ENCODE results near the gene MZB1. TPM values are rescaled to one million over a fixed set of nuclear protein-coding genes. Genes with fewer than 3 reads are reported as not detected.
"Not testable (repeated sequence)": the region's sequence is repeated elsewhere in the genome, so short reads cannot be mapped to it uniquely, and the experiment has no call there.

Gene MZB1
- total RNA-seq, 1 donor from 2014 or later = 0.29 TPM

GRCh38 chr5:139392678-139393496 lies 3.2 kb upstream of the MZB1 start:
- no peak for DNase-seq (ENCODE audit: extremely low read depth, low read depth, low spot score)

GRCh38 chr5:139392324-139392677 lies 2.6 kb upstream of the MZB1 start:
- no peak for DNase-seq (ENCODE audit: extremely low read depth, low read depth, low spot score)

GRCh38 chr5:139391570-139392323 lies 2.0 kb upstream of the MZB1 start:
- no peak for DNase-seq (ENCODE audit: extremely low read depth, low read depth, low spot score)

- no peak for DNase-seq (ENCODE audit: extremely low read depth, low read depth, low spot score)
These were observed 1.2 kb upstream of the MZB1 start for GRCh38 chr5:139390639-139391569.

- no peak for DNase-seq (ENCODE audit: extremely low read depth, low read depth, low spot score)
These were observed 1.4 kb downstream of the MZB1 start for GRCh38 chr5:139388198-139388821.

GRCh38 chr5:139387611-139388197 lies 2.0 kb downstream of the MZB1 start:
- no peak for DNase-seq (ENCODE audit: extremely low read depth, low read depth, low spot score)

- DNase-seq (ENCODE audit: extremely low read depth, low read depth, low spot score) = not testable (repeated sequence)
These were observed 2.8 kb downstream of the MZB1 start for GRCh38 chr5:139386956-139387355.

GRCh38 chr5:139386050-139386438 lies 3.7 kb downstream of the MZB1 start:
- DNase-seq (ENCODE audit: extremely low read depth, low read depth, low spot score) = no peak

- DNase-seq (ENCODE audit: extremely low read depth, low read depth, low spot score) = no peak
These were observed 4.4 kb downstream of the MZB1 start for GRCh38 chr5:139385061-139386049.

GRCh38 chr5:139384591-139385051 lies 5.1 kb downstream of the MZB1 start:
- no peak for DNase-seq (ENCODE audit: extremely low read depth, low read depth, low spot score)

- DNase-seq (ENCODE audit: extremely low read depth, low read depth, low spot score) = no peak
These were observed 5.6 kb downstream of the MZB1 start for GRCh38 chr5:139383993-139384590.

GRCh38 chr5:139383275-139383992 lies 6.3 kb downstream of the MZB1 start, which contains the start of gene SLC23A1:
TSS of gene SLC23A1 (minus strand) at chr5:139383297. CDS start at chr5:139383253, 44 bp downstream.
- no peak for DNase-seq (ENCODE audit: extremely low read depth, low read depth, low spot score)

- no peak for DNase-seq (ENCODE audit: extremely low read depth, low read depth, low spot score)
These were observed 6.9 kb downstream of the MZB1 start for GRCh38 chr5:139382807-139383206.

GRCh38 chr5:139381837-139382761 lies 7.6 kb downstream of the MZB1 start:
- DNase-seq (ENCODE audit: extremely low read depth, low read depth, low spot score) = no peak

- DNase-seq (ENCODE audit: extremely low read depth, low read depth, low spot score) = no peak
These were observed 9.9 kb downstream of the MZB1 start for GRCh38 chr5:139379626-139380449.

GRCh38 chr5:139378941-139379361 lies 10.8 kb downstream of the MZB1 start:
- DNase-seq (ENCODE audit: extremely low read depth, low read depth, low spot score) = no peak

All from glomerular endothelial cell (primary cell).